ENCODE results near the gene TMEM44.
A peak's percentile ranks its signal among the peaks of the same experiment; 100 is the strongest.

TMEM44 gene

DNA sequence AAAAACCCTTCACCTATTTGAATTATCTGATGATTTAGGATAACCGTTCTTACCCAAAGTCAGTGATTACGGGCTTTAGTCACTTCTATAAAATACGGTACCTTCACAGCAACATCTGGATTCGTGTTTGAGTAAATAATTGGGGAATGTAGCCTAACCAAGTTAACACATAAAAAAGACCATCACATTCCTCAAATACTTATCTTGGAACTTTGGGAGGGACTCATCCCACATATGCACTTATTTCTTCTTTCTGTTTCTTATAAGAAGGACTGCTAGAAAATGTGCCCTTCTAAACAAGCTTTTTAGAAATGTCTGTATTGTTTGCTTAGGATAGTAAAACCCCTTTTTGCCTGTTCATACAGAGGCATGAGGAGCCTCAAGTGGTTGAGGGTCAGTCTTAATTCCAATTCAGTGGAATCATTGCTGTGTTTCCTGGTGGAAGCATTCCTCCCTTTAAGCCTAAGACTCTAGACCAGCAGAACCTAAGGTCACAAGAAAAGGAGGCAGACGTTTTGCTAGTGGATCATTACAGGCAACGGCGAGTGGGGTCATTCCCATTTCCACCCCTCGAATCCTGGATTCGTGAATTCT, 67.5 kb downstream of the TMEM44 start:
- TF ChIP-seq CSDC2 (CRISPR knock-in tag; IDR thresholded peaks at IDR 0.05), result no peak
- no peak for TF ChIP-seq PPARA (CRISPR knock-in tag; IDR thresholded peaks at IDR 0.05; ENCODE audit: borderline replicate concordance)
- no peak for ATAC-seq

GRCh38 chr3:194562986-194563385, 70.2 kb downstream of the TMEM44 start:
- ATAC-seq, result no peak

GRCh38 chr3:194561306-194561974, 71.8 kb downstream of the TMEM44 start:
- TF ChIP-seq CSRNP3 (CRISPR knock-in tag; IDR thresholded peaks at IDR 0.05), result peak; percentile 65; the same call in 1 of the 2 replicates
- peak; percentile 18; the same call in 1 of the 2 replicates for TF ChIP-seq CSDC2 (CRISPR knock-in tag; IDR thresholded peaks at IDR 0.05)
- TF ChIP-seq ZNF565 (CRISPR knock-in tag; conservative IDR thresholded peaks at IDR 0.05; ENCODE audit: low read depth), result no peak; the same call in 1 of the 2 replicates
- TF ChIP-seq, protein P1, sequence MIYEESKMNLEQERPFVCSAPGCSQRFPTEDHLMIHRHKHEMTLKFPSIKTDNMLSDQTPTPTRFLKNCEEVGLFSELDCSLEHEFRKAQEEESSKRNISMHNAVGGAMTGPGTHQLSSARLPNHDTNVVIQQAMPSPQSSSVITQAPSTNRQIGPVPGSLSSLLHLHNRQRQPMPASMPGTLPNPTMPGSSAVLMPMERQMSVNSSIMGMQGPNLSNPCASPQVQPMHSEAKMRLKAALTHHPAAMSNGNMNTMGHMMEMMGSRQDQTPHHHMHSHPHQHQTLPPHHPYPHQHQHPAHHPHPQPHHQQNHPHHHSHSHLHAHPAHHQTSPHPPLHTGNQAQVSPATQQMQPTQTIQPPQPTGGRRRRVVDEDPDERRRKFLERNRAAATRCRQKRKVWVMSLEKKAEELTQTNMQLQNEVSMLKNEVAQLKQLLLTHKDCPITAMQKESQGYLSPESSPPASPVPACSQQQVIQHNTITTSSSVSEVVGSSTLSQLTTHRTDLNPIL (CRISPR knock-in tag; IDR thresholded peaks at IDR 0.05; ENCODE audit: low read depth), result peak; percentile 98
- peak; percentile 99 for TF ChIP-seq ISL1 (CRISPR knock-in tag; IDR thresholded peaks at IDR 0.05)
- TF ChIP-seq TCF4 (CRISPR knock-in tag; IDR thresholded peaks at IDR 0.05; ENCODE audit: borderline replicate concordance), result 0 out of 2 replicates have a peak, but pooled peaks have one; percentile 29
- TF ChIP-seq, protein P2, sequence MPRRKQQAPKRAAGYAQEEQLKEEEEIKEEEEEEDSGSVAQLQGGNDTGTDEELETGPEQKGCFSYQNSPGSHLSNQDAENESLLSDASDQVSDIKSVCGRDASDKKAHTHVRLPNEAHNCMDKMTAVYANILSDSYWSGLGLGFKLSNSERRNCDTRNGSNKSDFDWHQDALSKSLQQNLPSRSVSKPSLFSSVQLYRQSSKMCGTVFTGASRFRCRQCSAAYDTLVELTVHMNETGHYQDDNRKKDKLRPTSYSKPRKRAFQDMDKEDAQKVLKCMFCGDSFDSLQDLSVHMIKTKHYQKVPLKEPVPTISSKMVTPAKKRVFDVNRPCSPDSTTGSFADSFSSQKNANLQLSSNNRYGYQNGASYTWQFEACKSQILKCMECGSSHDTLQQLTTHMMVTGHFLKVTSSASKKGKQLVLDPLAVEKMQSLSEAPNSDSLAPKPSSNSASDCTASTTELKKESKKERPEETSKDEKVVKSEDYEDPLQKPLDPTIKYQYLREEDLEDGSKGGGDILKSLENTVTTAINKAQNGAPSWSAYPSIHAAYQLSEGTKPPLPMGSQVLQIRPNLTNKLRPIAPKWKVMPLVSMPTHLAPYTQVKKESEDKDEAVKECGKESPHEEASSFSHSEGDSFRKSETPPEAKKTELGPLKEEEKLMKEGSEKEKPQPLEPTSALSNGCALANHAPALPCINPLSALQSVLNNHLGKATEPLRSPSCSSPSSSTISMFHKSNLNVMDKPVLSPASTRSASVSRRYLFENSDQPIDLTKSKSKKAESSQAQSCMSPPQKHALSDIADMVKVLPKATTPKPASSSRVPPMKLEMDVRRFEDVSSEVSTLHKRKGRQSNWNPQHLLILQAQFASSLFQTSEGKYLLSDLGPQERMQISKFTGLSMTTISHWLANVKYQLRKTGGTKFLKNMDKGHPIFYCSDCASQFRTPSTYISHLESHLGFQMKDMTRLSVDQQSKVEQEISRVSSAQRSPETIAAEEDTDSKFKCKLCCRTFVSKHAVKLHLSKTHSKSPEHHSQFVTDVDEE (CRISPR knock-in tag; IDR thresholded peaks at IDR 0.05), result no peak; the same call in 1 of the 2 replicates
- peak; percentile 25; the same call in 1 of the 2 replicates for TF ChIP-seq POU6F1 (CRISPR knock-in tag; IDR thresholded peaks at IDR 0.05; ENCODE audit: borderline replicate concordance, low read depth)
- TF ChIP-seq SNAI2 (CRISPR knock-in tag; IDR thresholded peaks at IDR 0.05), result peak; percentile 93
- no peak for TF ChIP-seq ESRRG (CRISPR knock-in tag; IDR thresholded peaks at IDR 0.05)
- peak; percentile 89; the same call in 1 of the 2 replicates for TF ChIP-seq PATZ1 (CRISPR knock-in tag; IDR thresholded peaks at IDR 0.05; ENCODE audit: borderline replicate concordance)
- peak; percentile 67 for TF ChIP-seq ZFP3 (CRISPR knock-in tag; IDR thresholded peaks at IDR 0.05)
- TF ChIP-seq TOX (CRISPR knock-in tag; IDR thresholded peaks at IDR 0.05; ENCODE audit: borderline replicate concordance), result peak; percentile 80; the same call in 1 of the 2 replicates
- no peak; the same call in 1 of the 2 replicates for TF ChIP-seq ZC3H10 (CRISPR knock-in tag; IDR thresholded peaks at IDR 0.05)
- peak; percentile 84 for ATAC-seq

More at GRCh38 chr3:194562986-194563385, 70.2 kb downstream of the TMEM44 start:
- no peak for TF ChIP-seq SNAI2 (CRISPR knock-in tag; IDR thresholded peaks at IDR 0.05)
- no peak for TF ChIP-seq ARNTL (CRISPR knock-in tag; IDR thresholded peaks at IDR 0.05; ENCODE audit: borderline replicate concordance, low read depth)
- no peak for TF ChIP-seq CSDC2 (CRISPR knock-in tag; IDR thresholded peaks at IDR 0.05)
- no peak for TF ChIP-seq ESRRG (CRISPR knock-in tag; IDR thresholded peaks at IDR 0.05)
- TF ChIP-seq GLIS3 (CRISPR knock-in tag; IDR thresholded peaks at IDR 0.05), result no peak
- no peak for TF ChIP-seq PATZ1 (CRISPR knock-in tag; IDR thresholded peaks at IDR 0.05; ENCODE audit: borderline replicate concordance)
- TF ChIP-seq CSRNP3 (CRISPR knock-in tag; IDR thresholded peaks at IDR 0.05), result no peak
- no peak for TF ChIP-seq ZNF70 (CRISPR knock-in tag; IDR thresholded peaks at IDR 0.05)

Measured in SK-N-SH treated with all-trans-retinoic acid at 6 μM for 48 hours (cell line).